Calu3 (cell line): ENCODE measurements around the gene SHC4. TPM values are rescaled to one million over a fixed set of nuclear protein-coding genes. Genes with fewer than 3 reads are reported as not detected.

Experiments
- BruUV-seq: library from RNA; stranded (reverse); fragments of 400-500 nt; replicated peaks from 2 replicates; lab custom pipeline; 2021; lab: Mats Ljungman, UMichigan
- CTCF ChIA-PET: fragments of 300-600 bp; sonication (Branson Sonifier 250); formaldehyde crosslinking; loops from one replicate; lab custom pipeline; 2022; ENCODE audit warnings: antibody characterized with exemption; lab: Charles Lee
- DNase-seq: peaks from one replicate; pipeline ENCODE4 v3.0.0; 2022
- H3K27ac Mint-ChIP-seq: one replicate; pipeline ENCODE4 v1.8.0; 2022; ENCODE audit warnings: mixed read lengths; ENCODE audit not compliant: unreplicated experiment
- H3K27me3 Mint-ChIP-seq: one replicate; pipeline ENCODE4 v1.8.0; 2022; ENCODE audit warnings: mixed read lengths; ENCODE audit not compliant: unreplicated experiment
- H3K36me3 Mint-ChIP-seq: one replicate; pipeline ENCODE4 v1.8.0; 2022; ENCODE audit warnings: mild to moderate bottlenecking, moderate library complexity, mixed read lengths; ENCODE audit not compliant: insufficient read depth, unreplicated experiment
- H3K4me1 Mint-ChIP-seq: one replicate; pipeline ENCODE4 v1.8.0; 2022; ENCODE audit warnings: mild to moderate bottlenecking, low read depth, mixed read lengths; ENCODE audit not compliant: unreplicated experiment
- H3K4me3 Mint-ChIP-seq: one replicate; pipeline ENCODE4 v1.8.0; 2022; ENCODE audit warnings: mild to moderate bottlenecking, low read depth, moderate library complexity, mixed read lengths; ENCODE audit not compliant: unreplicated experiment
- H3K9me3 Mint-ChIP-seq: one replicate; pipeline ENCODE4 v1.8.0; 2022; ENCODE audit warnings: low read depth, mixed read lengths; ENCODE audit not compliant: unreplicated experiment
- CTCF ChIP-seq: fragments of 200-600 bp; IDR thresholded peaks from one replicate; pipeline ENCODE4 v1.8.0; 2022; ENCODE audit warnings: antibody characterized with exemption; ENCODE audit not compliant: unreplicated experiment
- intact Hi-C: fragments of 100-400 bp; cut with micrococcal nuclease; formaldehyde crosslinking; loops from one replicate; pipeline ENCODE4 v1.10.0; 2022; ENCODE audit not compliant: unreplicated experiment
- total RNA-seq: library from RNA; stranded (reverse); gene quantifications from 2 replicates; pipeline ENCODE4 v1.2.3, GENCODE V29; 2022

SHC4 gene
- total RNA-seq, 1 experiment from 2014 or later, result 1.2 TPM

- Mint-ChIP-seq H3K36me3 (no peaks in the 10 kb centered on the region), H3K27me3 (no peaks in the 10 kb centered on the region), H3K4me1 (no peaks in the 10 kb centered on the region), H3K9me3 (no peaks in the 10 kb centered on the region), H3K27ac (no peak overlapping the region), H3K4me3 (no peak overlapping the region)
- DNase-seq, result no peak
- no peak for TF ChIP-seq CTCF
- CTCF ChIA-PET, result no interaction called here
- no TSS peak for BruUV-seq
- intact Hi-C loops, result no loop called here
Measured at GRCh38 chr15:48905847-48906246, 57.9 kb downstream of the SHC4 start.

GRCh38 chr15:48905216-48905615, 58.5 kb downstream of the SHC4 start:
- no peak for TF ChIP-seq CTCF
- Mint-ChIP-seq H3K36me3 (no peaks in the 10 kb centered on the region), H3K27me3 (no peaks in the 10 kb centered on the region), H3K4me1 (no peaks in the 10 kb centered on the region), H3K9me3 (no peaks in the 10 kb centered on the region), H3K4me3 (no peak overlapping the region), H3K27ac (no peak overlapping the region)
- CTCF ChIA-PET, result interaction anchor here (0.5 kb wide), 1 partner anchor 1811 kb away, joined by 6 read pairs; no protein-coding TSS in a partner anchor
- BruUV-seq, result no TSS peak
- DNase-seq, result no peak
- intact Hi-C loops, result no loop called here

- no peaks in the 10 kb centered on the region for H3K9me3 Mint-ChIP-seq
- H3K4me1 Mint-ChIP-seq, result no peaks in the 10 kb centered on the region
- TF ChIP-seq CTCF, result no peak
- no peak for DNase-seq
- no peaks in the 10 kb centered on the region for H3K27me3 Mint-ChIP-seq
- H3K36me3 Mint-ChIP-seq, result no peaks in the 10 kb centered on the region
- CTCF ChIA-PET, result no interaction called here
- no TSS peak for BruUV-seq
- no peak overlapping the region for H3K4me3 Mint-ChIP-seq
- intact Hi-C loops, result no loop called here
- H3K27ac Mint-ChIP-seq, result no peak overlapping the region
Measured at GRCh38 chr15:48904758-48905157, 59.0 kb downstream of the SHC4 start.

GRCh38 chr15:48899793-48900192, 63.9 kb downstream of the SHC4 start:
- H3K4me1 Mint-ChIP-seq, result peaks cover 15% of the 10 kb centered on the region
- CTCF ChIA-PET, result no interaction called here
- no peaks in the 10 kb centered on the region for H3K36me3 Mint-ChIP-seq
- H3K27me3 Mint-ChIP-seq, result no peaks in the 10 kb centered on the region
- H3K4me3 Mint-ChIP-seq, result no peak overlapping the region
- no peak overlapping the region for H3K27ac Mint-ChIP-seq
- BruUV-seq, result no TSS peak
- intact Hi-C loops, result no loop called here
- no peak for DNase-seq
- no peak for TF ChIP-seq CTCF
- H3K9me3 Mint-ChIP-seq, result no peaks in the 10 kb centered on the region

- Mint-ChIP-seq H3K27me3 (no peaks in the 10 kb centered on the region), H3K9me3 (no peaks in the 10 kb centered on the region), H3K27ac (no peak overlapping the region), H3K4me1 (peaks cover 15% of the 10 kb centered on the region), H3K36me3 (no peaks in the 10 kb centered on the region), H3K4me3 (no peak overlapping the region)
- DNase-seq, result no peak
- no TSS peak for BruUV-seq
- intact Hi-C loops, result no loop called here
- TF ChIP-seq CTCF, result no peak
- CTCF ChIA-PET, result no interaction called here
Measured at GRCh38 chr15:48898446-48898845, 65.3 kb downstream of the SHC4 start.
